Activated CD8-positive, alpha-beta memory T cell treated with anti-CD3 and anti-CD28 coated beads, Interleukin-2, amount 50 U/mL, for 24 hours (primary cell): ENCODE data around the gene C11orf98.
"Not testable (repeated sequence)": the region's sequence is repeated elsewhere in the genome, so short reads cannot be mapped to it uniquely, and the experiment has no call there.

ENCODE experiments used
- DNase-seq: peaks from one replicate; pipeline ENCODE4 v3.0.0-alpha.2; 2020; ENCODE audit errors: extremely low read depth

The C11orf98 gene

DNA sequence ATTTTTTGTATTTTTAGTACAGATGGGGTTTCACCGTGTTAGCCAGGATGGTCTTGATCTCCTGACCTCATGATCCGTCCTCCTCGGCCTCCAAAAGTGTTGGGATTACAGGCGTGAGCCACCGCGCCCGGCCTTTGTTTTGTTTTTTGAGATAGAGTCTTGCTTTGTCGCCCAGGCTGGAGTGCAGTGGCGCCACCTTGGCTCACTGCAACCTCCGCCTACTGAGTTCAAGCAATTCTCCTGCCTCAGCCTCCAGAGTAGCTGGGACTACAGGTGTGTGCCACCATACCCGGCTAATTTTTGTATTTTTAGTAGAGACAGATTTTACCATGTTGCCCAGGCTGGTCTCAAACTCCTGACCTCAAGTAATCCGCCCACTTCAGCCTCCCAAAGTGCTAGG is 14.7 kb downstream of the C11orf98 start:
- not testable (repeated sequence) for DNase-seq

DNA sequence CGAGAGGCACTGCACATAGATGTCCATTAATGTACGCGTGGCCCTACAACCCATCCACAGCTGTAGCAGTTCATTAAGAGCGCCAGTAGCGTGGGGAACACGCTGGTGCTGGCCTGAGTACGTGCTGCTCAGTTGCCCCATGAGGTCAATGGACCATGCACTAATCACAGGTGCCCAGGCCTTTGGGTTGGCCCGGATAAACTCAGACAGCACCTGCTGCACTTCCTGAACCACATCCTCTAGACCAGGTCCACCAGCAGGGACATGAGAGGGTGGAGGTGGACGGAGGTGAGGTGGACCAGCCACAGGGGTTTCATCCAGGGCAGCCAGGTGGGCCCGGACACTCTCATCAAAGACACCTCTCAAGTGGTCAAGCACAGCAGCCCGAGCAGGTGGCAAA is 15.5 kb downstream of the C11orf98 start:
- DNase-seq = no peak

DNA sequence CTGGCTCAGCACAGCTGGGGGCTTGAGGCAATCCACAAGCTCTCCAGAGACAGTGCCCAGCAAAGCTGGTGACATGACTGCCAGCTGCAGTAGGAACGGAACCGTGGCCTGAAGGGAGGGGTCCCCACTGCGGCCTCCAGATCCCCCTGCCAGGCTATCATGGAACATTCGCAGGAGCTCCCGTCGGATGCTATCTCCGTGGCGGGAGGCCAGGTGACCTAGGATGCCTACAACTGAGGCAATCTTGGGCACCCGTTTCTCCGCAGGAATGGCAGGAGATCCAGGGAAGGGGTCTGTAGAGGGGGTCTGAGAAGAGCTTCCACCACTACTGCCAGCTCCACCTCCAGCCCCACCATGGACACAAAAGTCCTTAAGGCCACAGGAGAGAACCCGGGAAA is 16.0 kb downstream of the C11orf98 start:
- DNase-seq = no peak

DNA sequence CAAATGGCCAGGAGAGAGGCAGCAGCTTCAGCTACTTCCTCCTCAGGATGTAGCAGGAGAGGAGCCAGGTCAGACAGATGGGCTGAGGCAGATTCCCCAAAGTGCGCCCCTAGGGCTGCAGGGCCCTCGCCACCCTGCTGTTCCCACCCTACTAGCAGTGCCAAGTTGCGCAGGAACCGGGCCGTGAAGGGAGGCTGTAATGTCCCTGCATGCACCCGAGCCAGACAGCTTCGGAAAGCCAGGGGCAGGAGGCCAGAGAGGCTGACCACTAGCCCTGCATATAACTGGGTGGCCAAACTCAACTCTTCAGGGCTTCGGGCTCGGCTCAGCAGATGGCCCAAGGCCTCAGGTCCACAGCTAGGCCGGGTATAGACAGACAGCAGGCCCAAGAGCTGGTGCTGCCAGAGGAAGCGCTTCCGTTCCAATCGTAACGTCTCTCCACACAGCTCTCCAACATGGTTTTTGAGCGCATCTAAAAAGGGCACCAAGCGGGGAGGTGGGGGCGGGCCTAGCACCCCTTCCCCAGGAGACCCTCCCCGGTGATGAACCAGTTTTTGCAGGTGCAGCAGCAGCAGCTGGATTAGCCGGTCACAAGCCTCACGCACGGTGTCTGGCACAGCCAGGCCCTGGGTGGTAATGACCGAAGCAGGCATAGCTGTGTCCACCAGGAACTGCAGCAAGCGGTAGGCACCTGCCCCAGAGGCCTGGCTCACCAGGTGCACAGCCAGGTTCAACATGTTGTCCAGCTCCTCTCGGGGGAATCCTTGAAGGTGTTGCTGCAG is 16.6 kb downstream of the C11orf98 start:
- DNase-seq = no peak

DNA sequence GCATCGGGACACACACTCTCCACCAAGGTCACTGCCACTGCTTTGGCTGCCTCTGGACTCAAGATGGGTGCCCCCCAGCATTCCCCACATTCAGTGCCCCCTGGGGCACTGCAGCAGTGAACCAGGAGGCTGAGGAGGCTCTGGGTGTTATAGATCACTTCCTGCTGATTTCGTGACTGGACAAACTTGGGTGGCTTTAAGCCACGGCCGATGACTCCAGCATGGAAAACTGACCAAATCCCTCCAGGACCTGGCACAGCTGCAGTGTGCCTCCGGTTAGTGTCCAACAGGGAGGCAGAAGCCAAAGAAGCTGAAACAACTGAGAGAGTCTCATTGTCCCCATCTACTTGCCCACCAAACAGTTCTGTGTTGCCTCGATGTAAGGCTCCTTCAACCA is 17.4 kb downstream of the C11orf98 start:
- DNase-seq = no peak

DNA sequence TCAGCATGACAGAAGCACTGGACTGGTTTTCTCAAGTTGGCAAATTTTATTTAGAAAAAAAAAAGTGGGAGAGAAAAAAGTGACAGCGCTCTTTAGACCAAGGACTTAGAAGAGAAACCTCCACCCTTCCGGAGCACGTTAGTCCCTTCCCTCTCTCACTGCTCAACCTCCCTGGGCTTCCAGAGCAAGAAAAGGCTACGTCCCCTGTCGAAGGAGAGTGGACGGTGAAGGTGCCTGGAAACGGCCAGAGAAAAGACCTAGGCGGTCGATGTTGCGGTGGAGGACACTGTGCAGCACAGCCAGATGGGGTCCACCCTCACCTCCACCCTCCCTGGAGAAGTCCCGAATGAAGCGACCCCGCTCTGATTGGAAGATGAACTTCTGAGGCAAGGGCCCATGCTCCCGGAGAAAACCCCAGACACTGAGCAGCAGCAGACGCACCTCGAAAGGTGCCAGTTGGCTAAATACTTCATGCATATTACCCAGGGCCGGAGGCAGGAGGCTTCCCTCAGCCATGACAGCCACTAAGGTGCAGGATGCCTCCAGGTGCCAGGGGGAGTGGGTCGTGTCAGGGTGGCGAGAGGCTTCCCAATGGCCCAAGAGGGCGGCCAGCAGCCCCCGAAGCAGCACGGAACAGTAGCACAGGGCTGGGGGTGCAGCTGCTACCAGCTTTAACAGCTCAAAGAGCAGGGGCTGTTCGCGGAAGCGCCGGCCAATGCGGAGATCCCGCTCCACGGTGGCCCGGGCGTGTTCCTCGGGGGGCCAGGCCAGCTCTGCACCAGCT is 18.0 kb downstream of the C11orf98 start:
- DNase-seq = no peak

DNA sequence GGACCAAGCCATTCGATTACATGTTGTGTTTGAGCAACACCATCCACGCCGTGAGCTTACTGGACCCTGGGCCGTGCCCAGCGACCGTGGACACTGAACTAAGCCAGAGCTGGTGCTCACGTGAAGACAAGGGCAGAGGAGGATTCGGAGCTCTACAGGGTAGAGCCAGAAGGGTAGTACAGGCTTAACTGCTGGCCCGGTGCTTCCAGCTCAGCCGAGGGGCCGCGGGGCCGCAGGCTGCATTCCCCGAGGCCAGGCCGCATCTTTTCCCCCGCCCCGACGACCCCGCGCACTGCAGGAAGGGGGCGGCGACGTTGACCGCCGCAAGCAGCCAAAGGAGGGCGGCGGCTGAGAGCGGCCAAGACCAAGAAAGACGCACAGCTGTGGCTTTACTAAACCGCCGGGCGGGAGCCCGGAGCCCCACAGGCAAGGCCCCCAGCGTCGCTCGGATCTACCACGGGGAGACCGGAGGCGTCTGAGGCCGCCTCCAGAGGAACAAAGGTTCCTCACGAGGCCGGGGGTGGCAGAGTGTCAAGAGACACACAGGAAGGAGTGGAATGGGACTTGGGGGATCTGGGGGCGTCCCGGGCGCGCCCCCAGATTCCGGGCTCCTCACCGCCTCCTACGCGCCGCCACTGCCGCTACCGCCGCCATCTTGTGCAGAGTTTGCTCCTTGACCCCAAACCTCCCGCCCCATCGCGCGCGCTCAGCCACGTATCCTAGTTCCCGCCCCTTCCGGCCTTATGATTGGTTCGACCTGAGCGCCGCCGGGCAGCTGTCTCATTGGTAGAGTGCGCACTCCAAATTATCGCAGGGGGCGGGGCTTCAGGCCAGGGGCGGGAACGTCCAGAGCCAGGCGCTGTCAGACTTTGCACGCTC is 18.8 kb downstream of the C11orf98 start, which contains the start of gene GANAB:
TSS of gene GANAB (minus strand) at position 668 of the 879 bp plus-strand sequence. CDS start at position 654, 14 bp downstream.
- peak; percentile 99 for DNase-seq

DNA sequence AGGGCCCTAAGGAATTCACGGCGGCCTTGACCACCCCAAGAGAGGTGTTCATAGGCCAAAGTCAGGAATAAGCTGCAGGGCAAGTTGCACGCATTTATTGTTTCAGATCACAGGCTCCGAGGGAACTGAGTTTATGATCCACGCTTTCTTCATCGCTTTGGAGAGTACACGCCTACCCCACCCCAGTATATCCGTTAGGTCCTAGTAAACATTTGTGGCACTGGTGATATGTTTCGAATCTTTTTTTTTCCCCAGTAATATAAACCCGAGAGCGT is 19.4 kb downstream of the C11orf98 start:
- no peak for DNase-seq

DNA sequence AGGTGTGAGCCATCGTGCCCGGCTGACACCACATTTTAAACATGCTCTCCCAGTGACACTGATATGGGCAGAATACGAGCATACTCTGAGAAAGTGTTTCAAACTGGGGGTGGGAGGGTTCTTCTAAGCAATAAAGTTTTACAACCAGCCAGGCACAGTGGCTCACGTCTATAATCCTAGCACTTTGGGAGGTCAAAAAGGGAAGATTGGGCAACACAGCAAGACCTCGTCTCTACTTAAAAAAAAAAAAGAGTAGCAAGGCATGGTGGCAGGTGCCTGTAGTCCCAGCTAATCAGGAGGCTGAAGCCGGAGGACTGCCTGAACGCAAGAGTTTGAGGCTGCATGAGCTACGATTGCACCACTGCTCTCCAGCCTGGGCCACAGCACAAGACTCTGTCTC is 20.8 kb downstream of the C11orf98 start:
- no peak for DNase-seq

DNA sequence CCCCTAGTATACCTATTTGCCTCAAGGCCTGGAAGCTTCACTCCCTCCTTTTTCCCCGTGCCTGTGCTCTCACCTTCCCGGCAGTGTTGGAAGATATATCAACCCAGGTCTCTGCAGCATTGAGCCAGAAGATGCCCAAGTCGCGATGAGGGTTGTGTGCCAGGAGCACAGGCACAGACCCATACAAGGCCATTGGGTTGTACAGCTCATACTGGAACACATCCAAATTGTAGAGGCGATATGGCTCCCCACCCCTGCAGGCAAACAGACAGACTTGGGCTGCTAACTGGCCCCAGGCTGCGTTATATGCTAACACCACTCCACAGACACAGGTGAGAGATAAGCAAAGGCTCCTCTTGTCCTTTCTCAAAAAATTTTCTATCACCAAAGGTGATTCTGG is 32.5 kb downstream of the C11orf98 start:
- DNase-seq = no peak

DNA sequence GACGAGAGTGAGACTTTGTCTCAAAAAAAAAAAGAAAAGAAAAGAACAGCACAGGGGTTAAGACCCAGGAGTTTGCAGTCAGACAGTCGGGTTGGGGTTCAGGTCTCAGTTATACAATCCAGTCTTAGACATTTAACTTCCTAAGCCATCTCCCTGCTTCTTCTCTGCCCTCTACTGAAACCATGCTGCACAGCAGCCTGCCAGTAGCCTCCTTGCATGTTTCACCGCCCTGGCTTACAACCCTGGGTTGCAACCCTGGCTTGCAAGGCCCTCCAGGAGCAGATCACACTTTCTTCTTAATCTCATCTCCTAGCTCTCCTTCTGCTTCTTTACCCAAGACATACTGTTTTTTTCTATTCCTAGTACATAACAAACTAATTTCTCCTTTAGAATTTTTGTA is 37.3 kb downstream of the C11orf98 start:
- no peak for DNase-seq

DNA sequence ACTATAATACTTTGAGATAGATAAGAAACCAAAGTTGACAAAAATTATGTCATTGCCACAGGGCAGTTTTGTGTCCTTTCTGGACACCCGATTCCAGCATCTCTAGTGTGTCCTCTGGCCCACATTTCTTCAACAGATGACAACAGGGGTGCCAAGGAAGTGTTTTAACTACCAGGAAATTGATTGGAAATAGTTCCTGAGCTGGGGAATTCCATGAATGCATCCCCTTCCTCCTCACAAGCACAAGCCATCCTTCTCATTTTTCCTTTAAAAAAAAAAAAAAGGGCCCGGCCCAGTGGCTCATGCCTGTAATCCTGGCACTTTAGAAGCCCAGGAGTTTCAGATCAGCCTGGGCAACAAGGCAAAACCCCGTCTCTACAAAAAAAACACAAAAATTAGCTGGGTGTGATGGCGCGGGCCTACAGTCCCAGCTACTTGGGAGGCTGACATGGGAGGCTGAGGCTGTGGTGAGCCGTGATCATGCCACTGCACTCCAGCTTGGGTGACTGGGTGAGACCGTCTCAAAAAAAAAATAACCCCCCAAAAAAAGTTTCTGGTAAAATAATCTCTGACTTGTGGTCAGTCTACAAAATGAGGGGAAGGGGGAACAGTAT is 42.4 kb downstream of the C11orf98 start:
- DNase-seq = no peak

DNA sequence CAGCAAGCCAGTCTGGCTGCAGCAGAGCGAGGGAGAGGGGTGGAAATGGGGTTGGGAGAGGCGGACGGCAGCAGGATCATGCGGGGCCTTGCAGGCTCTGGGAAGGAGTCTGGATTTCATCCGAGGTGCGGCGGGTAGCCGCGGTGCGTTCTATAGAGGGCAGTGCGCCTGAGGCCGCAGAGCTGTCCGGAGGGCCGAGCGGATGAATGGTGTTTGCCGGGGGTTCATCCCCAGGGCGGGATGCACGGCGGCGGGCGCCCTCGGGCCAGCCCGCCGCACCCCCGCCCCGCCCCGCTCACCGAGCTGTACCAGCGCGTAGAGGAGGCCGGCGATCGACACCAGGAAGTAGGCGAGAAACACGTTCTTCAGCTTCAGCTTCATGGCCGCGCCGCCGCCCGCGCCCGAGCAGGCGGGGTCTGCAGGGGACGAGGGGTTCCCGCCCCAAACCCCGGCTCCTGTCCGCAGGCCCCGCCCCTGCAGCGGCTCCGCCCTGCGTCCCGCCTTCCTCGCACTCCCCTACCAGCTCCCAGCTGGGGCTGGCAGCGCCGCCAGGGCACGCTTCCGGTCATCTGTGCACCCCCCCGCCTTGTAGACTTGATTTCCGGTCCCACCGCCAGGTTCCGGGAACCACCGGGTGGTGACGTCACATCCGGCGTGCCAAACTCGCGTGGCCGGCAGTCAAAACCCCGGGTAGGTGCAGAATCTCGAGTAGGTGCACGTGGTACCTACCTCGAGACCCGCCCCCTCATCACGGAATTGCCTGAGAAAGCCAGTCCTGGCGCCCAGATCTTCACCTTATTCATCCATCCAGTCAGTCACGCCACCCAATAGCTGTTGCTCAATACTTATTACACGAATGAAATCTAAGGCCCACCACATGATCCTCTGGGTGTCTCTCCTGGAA is 43.2 kb downstream of the C11orf98 start, which contains the start of gene B3GAT3:
TSS of gene B3GAT3 (minus strand) at position 420 of the 904 bp plus-strand sequence. CDS start at position 381, 39 bp downstream.
- peak; percentile 94 for DNase-seq

DNA sequence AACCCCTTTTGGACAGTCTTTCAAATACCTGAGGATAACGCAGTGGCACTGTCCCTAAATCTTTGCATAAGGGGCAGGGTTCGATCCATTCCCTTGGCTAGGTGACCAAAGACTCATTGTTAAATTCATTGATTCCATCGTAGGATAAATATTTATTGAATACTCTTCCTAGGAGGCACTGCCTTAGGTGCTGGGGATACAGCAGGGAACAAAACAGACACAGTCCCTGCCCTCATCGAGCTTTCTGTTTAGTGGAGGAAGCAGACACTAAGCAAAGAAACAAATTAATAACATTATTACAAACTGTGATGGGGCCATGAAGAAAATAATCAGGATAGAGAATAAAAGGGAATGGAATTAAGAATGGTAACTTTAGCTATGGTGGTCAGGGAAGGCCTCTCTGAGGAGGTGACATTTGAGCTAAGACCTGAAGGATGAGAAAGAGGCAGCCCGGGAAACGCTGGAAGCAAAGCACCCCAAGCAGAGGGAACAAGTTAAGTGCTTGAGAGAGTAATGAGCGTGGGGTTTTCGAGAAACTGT is 43.9 kb downstream of the C11orf98 start:
- DNase-seq = no peak

DNA sequence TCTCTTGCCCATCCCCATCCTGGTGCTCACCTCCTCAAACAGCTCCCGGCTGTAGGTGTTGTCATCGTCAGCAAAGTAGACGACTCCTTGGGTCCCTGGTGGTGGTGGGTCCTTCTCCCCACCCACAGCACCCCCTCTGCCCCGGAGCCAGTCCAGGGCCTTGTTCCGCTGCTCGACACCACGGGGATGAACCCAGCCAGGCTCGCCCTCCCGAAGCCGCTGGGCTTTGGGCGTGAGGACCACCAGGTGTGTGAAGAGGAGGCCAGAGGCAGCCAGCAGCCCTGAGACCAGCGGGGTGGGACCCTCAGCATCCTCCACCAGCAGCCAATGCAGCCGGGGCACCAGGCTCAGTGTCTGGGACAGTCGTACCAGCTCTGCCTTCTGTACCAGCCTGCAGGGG is 48.1 kb downstream of the C11orf98 start:
- not testable (repeated sequence) for DNase-seq

DNA sequence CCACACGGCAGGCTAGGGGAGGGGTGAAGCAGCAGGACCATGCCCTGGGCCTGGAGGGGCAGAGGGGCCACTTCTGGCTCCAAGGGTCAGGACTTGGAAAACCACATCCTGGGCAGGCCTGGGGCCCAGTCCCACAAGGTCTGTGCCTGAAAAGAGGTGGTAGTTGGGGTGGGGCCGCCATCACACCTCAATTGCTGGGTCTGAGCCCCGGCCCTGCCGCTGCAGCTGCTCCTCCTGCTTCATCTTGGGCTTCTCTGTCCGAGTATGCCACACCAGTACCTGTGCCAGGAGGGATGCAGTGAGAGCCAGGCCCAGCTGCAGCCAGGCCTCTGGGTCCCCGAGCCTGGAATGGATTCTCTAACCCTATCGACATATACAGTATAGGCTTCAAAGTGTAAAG is 49.5 kb downstream of the C11orf98 start:
- no peak for DNase-seq

DNA sequence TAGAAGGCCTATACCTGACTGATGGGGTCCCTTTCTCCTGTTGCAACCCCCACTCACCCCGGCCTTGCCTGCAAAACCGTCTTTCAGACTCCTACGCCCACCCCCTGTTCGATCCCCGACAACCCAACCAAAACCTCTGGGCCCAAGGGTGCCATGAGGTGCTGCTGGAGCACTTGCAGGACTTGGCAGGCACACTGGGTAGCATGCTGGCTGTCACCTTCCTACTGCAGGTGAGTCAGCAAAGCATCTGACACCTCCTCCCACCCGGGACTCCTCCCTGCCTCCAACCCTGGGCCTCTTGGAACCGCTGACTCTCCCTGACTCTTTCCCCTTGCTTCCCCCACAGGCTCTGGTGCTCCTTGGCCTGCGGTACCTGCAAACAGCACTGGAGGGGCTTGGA is 50.7 kb downstream of the C11orf98 start:
- no peak for DNase-seq

DNA sequence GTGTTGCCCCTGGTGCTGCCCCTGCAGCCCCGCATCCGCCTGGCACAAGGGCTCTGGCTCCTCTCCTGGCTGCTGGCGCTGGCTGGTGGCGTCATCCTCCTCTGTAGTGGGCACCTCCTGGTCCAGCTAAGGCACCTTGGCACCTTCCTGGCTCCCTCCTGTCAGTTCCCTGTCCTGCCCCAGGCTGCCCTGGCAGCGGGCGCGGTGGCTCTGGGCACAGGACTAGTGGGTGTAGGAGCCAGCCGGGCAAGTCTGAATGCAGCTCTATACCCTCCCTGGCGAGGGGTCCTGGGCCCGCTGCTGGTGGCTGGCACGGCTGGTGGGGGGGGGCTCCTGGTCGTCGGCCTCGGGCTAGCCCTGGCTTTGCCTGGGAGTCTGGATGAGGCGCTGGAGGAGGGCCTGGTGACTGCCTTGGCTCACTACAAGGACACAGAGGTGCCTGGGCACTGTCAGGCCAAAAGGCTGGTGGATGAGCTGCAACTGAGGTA is 51.7 kb downstream of the C11orf98 start:
- no peak for DNase-seq
